Activated CD4-positive, alpha-beta T cell treated with anti-CD3 and anti-CD28 coated beads, Interleukin-10, Interleukin-2, amounts not matched to agents 100 ng/mL and 50 ng/mL, durations not matched to agents 16 hours and 8 hours (primary cell): ENCODE results near the gene CSMD2.

Experiments used
- DNase-seq: peaks from one replicate; pipeline ENCODE4 v3.0.0-alpha.2; 2020

The CSMD2 gene

DNA sequence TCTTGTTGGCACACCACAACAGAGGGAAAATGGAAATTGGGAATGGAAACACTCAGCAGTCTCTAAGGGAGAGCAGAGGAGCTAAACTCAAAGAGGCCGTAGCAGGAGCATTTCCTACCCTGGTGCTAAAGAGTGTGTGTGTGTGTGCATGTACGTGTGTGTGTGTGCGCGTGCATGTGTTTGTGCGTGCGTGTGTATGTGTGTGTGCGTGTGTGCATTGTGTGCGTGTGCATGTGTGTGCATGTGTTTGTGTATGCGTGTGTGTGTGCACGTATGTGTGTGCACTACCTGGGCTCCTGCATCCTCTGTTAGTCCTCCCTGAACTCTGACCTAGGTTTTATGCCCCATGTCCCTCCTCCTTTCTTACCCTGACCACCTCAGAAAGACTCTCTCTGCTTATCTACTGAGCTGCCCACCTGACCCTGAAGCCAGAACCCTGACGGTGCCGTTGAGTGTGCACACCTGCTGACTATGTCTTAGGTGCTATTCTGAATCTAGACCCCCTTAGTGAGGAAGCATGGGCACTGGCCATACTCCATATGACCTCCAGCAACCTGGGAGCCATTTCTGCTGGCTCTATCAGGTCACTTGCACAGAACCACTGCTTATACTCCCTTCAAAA, 458.3 kb downstream of the CSMD2 start:
- DNase-seq, result no peak

DNA sequence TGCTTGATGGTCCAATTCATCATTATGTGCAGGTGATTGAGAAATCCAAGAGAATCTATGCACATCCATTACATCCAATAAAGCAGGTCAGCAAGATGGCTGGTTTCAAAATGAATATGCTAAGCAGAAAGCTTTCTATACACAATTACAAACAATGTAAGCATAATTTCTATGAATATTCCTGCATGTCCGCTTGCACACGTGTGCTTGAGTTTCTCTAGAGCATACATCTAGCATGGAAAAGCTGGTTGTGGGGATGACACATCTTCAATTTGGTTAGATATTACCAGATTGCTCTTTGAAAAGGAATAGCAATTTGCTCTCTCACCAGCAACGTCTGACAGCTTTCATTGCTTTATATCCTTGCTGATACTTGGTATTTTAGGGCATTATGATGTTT, 461.6 kb downstream of the CSMD2 start:
- no peak for DNase-seq

DNA sequence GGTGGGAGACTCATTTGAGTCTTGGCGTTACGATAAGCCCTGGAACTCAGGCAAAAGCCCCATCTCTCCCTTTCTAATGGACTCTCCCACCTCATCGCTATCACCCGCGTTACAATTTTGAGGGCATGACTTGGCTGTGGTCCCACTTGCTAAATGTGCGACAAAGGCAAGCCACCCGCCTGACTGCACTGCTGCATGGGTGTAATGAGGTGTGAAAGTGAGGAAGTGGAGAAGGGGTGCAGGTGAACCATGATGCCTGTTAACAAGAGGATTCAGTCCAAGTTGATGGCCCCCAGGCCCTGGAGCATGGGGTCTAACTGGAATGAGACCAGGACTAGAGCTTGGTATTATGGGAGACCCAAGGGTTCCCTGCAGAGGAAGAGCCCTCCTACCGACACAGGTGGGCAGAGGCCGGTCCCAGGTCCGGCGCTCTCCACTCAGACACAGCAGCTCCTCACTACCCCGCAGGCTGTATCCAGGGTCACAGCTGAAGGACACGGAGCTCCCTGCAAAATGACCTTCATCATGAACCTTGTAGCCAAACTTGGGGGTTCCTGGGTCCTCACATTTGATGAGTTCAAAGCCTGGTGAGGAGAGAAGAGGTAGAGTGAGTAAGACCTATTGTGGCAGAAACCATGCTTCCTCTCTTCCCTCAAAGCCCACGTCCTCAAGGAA, 466.5 kb downstream of the CSMD2 start:
- DNase-seq, result no peak

DNA sequence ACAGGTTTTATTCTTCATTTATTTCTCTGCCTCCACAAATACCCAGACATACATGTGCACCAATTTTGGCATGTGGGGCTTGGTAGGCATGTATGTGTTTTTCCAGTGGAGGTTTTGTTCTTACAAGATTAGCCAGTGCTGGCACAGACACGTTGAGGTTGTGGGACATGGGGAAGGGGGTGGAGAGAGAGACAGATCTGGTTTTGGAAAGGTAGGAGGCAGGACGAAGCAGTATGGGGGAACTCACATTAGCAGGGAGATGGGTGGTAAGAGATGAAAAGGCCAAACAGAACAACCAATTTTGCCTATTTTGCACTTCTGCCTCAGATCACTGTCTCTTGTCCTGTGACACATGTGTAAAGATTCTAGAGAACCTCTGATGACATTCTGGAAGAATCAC, 467.2 kb downstream of the CSMD2 start:
- no peak for DNase-seq

DNA sequence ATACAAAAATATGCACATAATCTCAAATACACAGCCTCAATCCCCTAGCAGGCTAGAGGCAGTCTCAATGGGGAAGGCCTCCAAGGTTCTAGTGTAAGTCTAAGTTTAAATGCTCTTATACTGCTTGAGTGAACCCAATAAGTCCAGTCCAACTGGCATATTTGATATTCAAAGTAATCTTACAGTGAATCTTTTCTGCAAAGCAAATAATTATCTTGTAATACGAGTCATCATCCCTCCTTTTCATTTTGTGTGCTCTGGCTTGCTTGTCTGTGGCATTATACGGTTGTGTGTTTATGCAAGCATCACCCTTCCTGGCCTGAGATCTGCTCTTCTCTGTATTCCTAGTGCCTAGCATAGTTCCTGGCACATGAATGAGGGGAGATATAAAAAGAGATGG, 468.1 kb downstream of the CSMD2 start:
- DNase-seq, result no peak

DNA sequence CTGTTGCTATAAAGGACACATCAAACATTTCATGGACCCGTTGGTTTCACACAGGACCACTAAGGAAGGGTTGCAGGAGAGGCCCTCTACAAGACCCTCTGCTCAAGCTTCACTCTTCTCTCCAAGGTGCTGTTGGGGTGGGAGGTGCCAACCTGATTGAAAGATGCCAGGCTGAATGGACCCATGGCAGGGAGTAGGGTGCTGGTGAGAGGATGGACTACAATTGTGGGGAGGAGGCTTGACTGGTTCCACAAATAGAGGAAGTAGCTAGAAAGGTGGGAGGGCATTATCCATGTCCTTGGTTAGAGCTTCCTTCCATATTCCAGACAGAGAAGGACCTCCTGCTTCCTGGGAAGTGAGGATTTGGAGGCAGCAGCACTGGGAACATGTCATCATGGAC, 468.7 kb downstream of the CSMD2 start:
- no peak for DNase-seq

DNA sequence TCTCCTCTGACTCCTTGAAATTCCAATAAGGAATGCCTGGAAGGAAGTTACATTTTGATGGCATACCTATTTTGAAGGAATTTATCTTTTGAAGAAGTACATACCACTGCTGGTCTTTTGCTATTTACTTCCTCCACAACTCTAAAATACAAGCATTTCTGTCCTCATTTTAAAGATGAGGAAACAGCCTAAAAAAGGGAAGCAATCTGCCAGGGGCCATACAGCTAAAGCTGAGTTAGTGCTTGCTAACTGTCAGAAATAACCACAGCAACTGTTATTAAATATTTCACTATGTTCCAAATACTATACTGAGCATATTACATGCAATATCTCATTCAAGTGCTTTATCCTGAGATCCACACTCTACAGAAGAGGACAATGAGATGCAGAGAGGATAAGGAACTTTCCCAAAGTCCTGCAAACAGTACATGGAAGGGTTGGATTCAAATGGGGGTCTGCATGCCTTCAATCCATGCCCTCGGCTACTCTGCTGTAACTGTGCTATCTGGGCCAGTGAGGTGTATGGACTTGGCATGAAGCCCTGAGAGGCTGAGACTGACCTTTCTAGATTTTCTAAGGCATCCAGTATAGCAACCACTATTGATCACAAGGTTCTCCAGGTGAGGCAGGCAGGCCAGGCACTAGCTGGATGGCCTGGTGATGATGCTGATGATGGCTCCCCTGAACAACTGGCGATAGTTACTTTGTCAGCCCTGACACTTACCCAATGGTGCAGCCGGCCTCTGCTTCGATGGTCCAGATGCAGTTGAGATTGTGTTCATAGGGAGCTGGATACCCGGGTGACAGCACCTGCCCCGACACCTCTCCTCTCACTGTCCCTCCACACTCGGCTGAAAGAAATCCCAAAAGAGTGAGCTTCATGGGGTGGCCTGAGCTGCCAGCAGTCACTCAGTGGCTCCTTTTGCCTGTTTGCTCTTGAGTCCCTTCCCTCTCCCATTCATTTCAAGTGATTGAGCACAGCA, 472.5 kb downstream of the CSMD2 start:
- no peak for DNase-seq

DNA sequence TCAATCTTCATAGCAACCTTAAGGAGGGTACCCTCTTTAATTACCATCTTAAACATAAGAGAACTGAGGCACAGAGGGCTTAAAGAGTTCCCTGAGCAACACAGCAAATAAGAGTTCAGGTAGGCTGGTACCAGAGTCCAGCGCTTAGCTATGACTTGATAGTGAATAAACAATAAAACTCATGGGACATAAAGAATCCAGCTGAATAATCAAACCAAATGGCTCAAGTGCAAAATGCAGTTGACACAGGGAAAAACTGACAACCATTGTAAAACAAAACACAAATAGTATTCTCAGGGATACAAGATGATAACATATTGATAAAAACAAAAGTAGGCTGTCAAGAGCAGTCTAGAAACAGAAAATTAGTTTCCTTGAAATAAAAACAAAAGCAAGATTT, 478.0 kb downstream of the CSMD2 start:
- DNase-seq, result no peak

DNA sequence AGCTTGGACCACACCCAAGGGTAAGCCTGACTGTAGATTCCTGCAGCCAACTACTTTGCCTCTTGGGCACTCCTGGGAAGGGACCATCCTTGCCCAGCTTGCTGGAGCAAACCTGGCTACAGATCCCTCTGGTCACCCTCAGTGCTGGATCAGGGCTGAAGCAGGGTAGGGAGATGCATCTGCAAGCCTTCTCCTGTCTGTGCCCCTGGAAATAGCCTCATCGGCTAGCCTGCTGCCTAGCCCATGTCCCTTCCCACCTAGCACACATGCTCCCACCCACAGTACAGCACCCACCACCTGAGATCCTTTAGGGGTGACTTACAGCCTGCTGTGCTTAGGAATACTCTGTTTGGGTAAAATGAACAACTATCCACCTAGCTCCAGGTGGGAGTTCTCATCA, 478.5 kb downstream of the CSMD2 start:
- DNase-seq, result no peak

DNA sequence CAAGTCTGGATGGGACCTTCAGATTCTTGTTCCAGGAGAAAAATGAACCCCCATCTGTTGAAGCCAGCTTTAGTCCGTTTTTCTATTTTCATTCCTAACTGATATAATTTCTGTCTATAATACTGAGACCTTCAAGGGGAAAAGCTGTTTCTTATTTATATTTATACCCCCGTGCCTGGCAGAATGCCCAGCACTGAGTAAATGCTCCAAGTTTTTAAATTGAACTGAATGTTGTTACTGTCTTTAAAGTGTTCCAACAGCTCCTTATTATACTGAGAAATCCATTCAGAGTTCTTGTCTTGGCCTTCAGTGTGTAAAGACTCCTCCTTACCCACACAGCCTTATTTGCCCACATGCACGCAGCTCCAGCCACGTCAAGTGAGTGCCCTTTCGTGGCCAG, 479.8 kb downstream of the CSMD2 start:
- no peak for DNase-seq

DNA sequence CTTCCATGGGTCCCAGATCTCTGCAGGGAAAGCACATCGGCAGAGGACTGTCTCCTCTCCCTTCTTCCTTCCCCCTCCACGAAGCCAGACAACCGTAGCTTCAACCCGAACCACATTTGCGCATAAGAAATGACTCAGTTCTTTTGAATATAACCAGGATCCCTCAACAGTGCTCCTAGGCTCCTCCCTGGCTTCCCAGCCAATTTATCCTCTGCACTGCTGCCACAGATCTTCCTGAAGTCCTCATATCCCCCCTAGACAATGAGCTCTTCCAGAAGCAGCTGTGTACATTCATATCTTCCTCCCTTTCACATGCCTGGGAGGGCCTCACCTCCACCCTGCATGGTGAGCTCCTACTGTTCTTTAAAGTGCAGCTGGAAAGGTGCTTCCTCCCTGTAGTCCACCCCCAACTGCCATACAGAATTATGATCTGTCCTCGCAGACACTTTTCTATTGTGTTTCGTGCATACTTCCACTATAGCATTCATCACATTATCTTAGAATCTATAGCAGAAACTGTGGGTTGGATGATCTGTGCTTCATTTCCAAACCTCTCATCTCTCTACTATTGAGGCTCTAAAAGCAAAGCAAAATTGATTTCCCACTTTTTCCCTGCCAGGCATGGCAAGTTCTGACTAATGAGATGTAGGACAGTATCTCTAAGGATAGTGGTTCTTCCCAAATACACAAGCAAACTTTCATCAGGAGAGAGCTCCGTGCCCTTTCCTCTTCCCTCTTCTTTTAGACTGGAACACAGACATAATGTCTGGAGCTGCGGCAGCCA, 480.4 kb downstream of the CSMD2 start:
- no peak for DNase-seq

DNA sequence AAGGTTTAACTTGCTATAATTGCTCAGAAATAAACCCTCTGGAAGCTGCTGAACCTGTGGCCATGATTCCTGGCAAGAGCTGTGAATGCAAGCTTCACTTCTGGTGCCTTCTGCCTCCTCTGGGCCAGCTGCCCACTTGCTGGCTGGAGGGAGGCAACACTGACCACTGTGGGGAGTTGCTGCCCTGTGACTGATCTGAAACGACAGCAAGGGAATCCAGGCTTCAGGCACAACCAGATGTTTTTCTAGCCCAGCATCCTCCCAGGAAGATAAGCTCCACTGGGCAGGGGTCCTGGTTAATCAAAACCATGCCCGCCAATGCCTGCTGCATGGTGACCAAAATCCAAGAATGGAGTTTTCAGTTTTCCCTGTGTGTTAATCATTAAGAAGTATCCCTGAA, 481.1 kb downstream of the CSMD2 start:
- no peak for DNase-seq

DNA sequence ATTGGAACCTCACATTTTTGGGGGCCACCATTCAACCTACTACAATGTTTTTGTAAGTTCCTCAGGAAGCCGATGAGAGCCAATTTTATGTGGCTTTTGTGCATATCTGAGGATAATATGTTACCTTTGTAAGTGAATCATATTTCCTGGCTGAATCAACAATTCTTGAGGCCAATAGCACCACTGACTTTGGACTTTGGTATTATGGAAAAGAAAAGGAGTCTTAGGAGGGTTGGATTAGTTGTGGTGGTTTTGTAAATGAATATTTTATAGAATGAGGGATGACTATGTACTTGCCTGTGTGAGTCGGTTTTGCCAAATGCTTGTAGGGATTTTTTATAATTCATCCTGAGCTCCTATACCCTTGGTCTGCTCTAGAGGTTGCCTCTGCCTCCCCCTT, 482.7 kb downstream of the CSMD2 start:
- no peak for DNase-seq

DNA sequence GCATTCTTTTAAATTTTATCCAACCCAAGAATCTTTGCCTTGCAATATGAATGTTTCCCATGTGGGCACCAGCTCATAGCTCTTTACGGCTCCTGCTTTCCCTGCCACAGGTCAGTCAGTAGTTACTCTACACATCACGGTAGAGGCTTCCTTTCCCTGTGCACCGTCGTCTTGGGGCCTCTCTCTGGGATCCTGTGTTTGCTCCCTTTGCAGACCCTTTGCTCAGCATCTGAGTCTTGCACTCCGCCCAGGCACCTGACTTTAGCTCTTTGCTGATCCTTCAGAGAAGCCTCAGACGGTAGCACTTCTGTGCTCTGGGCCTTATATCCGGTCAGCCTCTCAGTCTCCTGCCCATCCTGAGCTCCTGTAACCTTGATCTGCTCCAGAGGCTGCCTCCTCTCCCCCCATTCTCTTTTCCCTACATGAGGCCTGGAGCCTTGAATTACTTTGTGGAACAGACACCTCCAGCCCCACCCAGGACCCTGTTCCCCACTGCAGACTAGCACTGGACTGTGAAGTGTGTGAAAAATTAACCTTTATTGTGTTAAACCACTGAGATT, 484.7 kb downstream of the CSMD2 start:
- no peak for DNase-seq

DNA sequence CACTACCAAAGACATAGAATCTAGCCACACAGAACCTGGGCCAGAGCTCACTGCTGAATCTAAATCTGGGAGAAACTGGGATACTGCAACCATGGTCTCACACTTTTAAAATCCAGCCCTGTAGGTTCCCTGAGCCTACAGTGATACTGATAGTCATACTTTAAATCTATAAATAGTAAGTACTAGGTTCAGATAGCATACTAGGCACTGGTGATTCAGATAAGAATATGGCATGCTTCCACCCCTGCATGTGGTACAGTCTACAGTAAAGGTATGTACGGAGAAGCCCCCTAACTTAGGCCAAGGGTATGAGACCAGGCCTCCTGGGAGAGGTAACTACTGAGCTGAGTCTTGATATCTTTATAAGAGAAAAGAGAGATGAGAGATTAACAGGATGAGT, 494.5 kb downstream of the CSMD2 start:
- DNase-seq, result no peak

DNA sequence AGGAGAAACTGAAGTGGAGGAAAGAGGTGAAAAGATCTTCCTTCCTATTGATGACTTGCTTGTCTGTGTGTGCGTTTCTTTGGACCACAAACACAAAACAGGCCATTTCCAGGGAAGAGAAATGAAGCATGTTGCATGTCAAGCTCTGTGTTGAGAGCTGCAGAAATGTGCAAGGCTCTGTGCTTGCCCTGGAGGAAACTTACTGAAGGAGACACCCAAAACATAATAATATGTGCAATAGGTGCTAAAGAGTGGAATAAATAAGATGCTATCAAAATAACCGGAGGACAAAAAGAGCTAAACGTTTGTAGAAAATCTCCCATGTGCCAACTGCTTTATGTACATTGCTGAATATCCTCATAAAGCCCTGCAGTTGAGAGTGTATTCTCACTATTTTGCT, 496.3 kb downstream of the CSMD2 start:
- DNase-seq, result no peak

DNA sequence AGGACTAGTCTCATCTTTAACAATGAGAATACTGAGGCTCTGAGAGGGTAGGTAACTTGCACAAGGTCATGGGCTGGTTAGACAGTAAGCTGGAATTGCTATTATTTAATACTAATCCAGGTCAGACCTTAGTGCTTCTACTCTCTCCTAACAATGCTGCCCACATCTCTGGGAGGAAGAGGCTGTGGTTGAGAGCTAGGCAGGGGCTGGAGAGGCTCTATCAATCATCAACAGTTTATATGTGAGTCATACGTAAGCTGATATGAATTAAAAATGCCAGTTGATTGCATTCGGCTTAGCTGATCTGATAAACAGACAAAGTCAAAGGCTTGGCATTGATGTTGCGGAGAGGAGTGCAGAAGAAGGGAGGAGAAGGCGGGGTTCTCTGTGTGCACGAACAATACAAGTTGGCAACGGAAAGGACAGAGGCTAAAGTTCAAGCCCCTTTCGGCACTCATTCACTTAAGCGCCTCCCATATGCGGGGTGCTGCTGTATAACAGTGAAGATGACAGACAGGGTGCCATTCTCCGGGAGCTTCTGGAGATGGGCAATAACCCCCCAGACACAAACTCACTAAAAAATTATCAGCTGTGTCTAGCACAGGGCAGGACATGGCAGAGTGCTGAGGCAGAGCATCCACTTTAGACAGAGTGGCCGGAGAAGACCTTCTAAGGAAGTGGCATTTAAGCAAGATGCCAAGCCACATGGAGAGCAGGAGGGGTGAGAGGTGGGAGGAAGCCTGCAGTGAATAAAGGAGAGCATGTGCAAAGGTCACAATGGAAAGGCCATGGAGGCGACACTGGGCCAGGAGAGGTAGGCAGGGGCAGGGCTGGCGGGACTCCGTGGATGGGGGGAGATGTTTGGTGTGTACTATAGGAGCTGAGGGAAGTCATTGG, 497.4 kb downstream of the CSMD2 start:
- no peak for DNase-seq

DNA sequence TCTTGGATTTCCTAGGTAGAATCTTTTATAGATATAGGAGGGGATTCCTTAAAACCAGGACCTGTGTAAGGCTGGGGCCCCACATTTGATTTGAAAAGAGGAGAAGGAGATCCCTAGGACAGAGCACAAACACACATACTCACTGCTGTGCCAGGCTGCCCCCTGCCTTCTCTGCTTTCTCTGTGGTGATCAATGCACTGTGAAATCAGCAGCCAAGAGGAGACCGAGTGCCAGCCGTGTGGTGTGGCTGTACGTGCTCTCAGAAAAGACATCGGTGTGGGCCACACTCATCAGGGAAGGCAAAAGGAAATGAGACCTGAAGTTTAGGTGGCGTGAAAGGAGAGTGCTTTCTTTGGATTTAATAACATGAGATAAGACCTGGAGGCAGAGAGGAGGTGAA, 498.4 kb downstream of the CSMD2 start:
- DNase-seq, result no peak

DNA sequence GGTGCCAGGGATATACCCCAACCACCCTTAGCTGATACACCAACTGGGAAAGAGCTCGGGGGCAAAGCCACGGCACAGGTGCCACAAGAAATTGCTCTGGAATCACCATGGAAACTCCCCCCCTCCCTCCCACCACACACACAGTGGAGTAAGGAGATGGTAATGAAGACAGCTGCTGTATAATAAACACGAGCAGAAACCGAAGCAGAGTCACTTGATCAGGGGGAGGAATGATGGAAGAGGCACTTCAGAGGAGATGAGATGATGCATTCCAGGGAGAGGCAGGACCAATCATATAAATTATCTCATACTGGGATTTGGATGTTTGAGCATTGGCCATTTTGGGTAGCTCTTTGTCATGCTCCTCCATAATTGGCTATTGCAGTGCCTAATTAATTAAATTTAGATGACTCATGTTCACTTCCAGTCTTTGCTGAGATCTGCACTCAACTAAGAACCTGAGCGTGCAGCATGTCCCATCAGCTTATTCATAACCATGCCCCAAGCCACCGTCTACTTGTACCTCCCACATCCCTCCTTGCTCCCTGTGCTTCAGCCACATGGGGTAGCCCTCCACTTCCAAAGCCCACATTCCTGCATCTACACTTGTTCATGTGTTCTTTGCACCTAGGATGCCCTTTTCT, 503.1 kb downstream of the CSMD2 start:
- no peak for DNase-seq

DNA sequence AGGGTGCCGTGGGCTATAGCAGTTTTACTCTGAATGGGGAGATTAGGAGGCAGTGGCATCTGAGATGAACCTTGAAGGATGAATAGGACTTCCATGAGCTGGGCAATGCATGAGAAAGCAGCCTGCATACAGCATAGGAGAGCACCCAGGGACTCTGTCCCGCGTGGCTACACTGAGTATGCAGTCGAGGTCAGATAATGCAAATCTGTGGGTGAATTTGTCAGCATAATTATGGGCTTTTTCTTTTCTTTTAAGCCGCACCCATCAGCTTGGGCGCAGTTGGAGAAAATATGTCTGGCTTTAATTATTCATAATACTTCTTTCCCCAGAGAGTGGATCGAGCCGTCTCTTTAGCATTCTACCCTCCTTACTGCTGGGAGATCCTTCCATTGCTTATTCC, 504.1 kb downstream of the CSMD2 start:
- DNase-seq, result no peak

DNA sequence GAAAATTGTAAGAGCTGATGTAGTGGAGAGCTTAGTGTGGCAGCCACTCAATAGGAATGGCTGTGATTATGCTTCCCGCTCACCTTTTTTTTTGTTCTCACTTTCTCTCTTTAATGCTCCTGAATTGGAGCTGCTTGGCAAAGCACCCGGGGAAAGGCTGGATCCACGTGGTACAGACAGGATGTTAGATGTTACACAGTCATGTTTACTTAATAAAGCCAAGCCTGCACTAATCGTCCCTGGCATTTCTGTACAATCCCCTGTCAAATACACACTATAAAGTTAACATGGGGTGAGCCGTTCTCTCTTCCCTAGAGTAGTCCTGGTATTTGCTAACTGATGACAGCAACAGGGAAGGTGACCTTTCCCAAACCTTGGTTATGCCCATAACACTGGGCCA, 504.8 kb downstream of the CSMD2 start:
- DNase-seq, result no peak
